D721Med (cell line): ENCODE results near the gene FBLN2.

Experiments used
- DNase-seq: peaks from one replicate; pipeline ENCODE4 v3.0.0; 2011; ENCODE audit warnings: low spot score; ENCODE audit not compliant: insufficient read length
- FAIRE-seq: peaks from 2 replicates; lab custom pipeline; 2011; peaks lifted over from hg19 to GRCh38; lab: Jason Lieb, UNC
- CTCF ChIP-seq: IDR thresholded peaks from 2 replicates; pipeline ENCODE4 v1.5.1; 2012; ENCODE audit warnings: mild to moderate bottlenecking, control low read depth; ENCODE audit not compliant: insufficient read depth; ENCODE audit errors: missing control alignments

FBLN2 gene

DNA sequence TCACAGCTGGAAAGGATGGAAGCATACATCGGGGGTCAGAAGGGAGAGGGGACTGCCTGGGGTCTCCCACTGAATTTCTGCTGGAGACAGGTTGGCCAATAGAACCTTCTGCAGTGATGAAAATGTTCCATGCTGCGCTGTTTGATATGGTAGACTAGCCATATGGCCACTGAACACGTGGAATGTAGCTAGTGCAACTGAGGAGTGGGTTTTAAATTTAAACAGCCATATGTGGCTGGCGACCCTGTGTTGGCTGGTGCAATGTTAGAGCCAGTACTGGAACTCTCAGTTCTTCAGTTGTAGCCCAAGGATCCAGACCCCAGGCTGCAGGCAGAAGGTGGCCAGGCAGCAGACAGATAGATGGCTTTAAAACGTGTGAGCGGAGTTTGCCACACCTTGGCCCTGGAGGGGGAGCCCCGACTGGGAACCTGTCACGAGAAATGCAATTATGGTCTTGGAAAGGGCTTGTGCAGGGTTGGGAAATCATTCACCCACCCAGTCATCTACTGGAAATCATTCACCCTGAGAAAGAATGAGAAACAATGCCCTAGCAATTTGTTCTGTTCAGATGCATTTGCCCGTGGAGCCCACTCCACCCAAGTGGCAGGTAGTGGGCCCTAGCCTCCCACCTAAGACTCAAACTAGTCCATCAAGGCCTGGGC lies 127.6 kb downstream of the FBLN2 start:
- TF ChIP-seq CTCF, result no peak
- DNase-seq, result no peak
- no peak for FAIRE-seq

GRCh38 chr3:13677272-13677671 lies 128.3 kb downstream of the FBLN2 start:
- no peak for FAIRE-seq
- TF ChIP-seq CTCF, result no peak
- no peak for DNase-seq

DNA sequence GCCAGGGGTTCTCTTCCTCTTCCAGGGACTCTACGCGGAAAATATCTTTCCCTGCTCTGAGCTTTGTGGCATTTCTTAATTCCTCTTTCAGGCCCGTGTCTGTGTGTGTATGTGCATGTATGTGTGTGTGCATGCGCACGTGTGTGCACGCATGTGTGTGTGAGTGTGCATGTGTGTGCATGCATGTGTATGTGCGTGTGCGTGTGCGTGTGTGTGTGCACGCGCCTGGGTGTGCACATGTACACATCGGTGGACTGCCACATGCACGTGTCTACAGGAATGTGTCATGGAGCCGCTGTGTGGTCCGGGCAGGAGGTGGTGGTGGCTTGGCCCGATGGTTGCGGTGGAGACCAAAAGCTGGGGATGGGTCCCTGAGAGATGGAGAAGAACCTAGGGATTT lies 133.0 kb downstream of the FBLN2 start:
- FAIRE-seq (no peak), DNase-seq (no peak)
- TF ChIP-seq CTCF, result no peak

- FAIRE-seq (no peak), DNase-seq (no peak)
- TF ChIP-seq CTCF, result no peak
These were observed 133.5 kb downstream of the FBLN2 start for GRCh38 chr3:13682331-13683013.

DNA sequence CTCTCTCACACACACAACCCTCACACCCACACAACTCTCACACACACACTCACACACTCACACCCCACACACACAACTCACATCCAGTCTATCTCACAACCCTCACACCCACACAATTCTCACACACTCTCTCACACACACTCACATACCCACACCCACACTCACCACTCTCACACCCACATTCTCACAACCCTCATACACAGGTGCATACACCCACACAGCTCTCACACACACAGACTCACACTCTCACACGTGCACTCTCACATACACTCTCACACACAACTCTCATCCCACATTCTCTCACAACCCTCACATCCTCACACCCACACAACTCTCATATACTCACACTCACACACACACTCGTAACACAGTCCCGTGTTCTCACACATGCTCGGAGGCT lies 134.4 kb downstream of the FBLN2 start:
- FAIRE-seq, result no peak
- no peak for TF ChIP-seq CTCF
- no peak for DNase-seq

GRCh38 chr3:13683772-13684171 lies 134.8 kb downstream of the FBLN2 start:
- DNase-seq (no peak), FAIRE-seq (no peak)
- TF ChIP-seq CTCF, result no peak

DNA sequence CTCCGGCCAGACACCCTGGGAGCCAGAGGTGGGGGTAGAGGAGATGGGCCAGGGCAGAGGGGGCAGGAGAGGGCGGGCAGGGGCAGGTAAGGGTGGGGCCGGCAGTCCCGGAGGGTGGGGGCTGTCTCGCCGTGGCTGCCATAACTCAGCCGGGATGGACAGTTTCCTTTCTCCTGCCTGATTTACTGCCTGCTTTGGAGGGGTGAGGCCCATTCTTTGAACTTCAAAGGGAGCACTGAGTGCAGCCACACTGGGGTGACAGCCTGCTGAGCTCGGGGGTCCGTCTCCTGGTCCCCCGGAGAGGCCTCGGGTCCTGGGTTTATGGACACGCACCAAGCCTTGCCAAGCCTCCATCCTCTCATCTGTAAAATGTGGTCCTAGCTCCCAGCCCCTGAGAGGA lies 135.4 kb downstream of the FBLN2 start:
- no peak for TF ChIP-seq CTCF
- FAIRE-seq, result no peak

More for the DNA sequence above, 135.4 kb downstream of the FBLN2 start:
- no peak for DNase-seq
